Nucleus accumbens (tissue), 56 donors: Measurements from ENCODE around the gene WFDC1.

ENCODE experiments used
- DNase-seq, 56 donors: peaks; one replicate each; lab custom pipeline; 2025; lab: John Stamatoyannopoulos, UW

Gene WFDC1

GRCh38 chr16:84294531-84295142, at the start of gene WFDC1:
Gene WFDC1 (plus strand): TSS chr16:84294878. CDS start chr16:84294972, 94 bp downstream.
- peak in 26 of 56 donors; percentile 6 to 57 (median 20) for DNase-seq

GRCh38 chr16:84245956-84246678, 48.6 kb upstream of the WFDC1 start:
- DNase-seq, result no peak

GRCh38 chr16:84246679-84247077, 48.0 kb upstream of the WFDC1 start:
- DNase-seq, result no peak

GRCh38 chr16:84247331-84247730, 47.3 kb upstream of the WFDC1 start:
- no peak for DNase-seq

- DNase-seq, result no peak
Measured at GRCh38 chr16:84247844-84248243, 46.8 kb upstream of the WFDC1 start.

GRCh38 chr16:84252184-84252583, 42.5 kb upstream of the WFDC1 start:
- DNase-seq, result no peak

GRCh38 chr16:84253173-84253572, 41.5 kb upstream of the WFDC1 start:
- DNase-seq, result no peak

GRCh38 chr16:84254062-84254461, 40.6 kb upstream of the WFDC1 start:
- no peak for DNase-seq

GRCh38 chr16:84255050-84255810, 39.4 kb upstream of the WFDC1 start:
- no peak for DNase-seq

GRCh38 chr16:84258266-84258665, 36.4 kb upstream of the WFDC1 start:
- no peak for DNase-seq

- no peak for DNase-seq
Measured at GRCh38 chr16:84259691-84260090, 35.0 kb upstream of the WFDC1 start.

- DNase-seq, result no peak
Measured at GRCh38 chr16:84260766-84261554, 33.7 kb upstream of the WFDC1 start.

GRCh38 chr16:84262031-84262430, 32.6 kb upstream of the WFDC1 start:
- DNase-seq, result no peak

GRCh38 chr16:84262939-84263338, 31.7 kb upstream of the WFDC1 start:
- no peak for DNase-seq

- peak in 52 of 56 donors; percentile 7 to 79 (median 39) for DNase-seq
Measured at GRCh38 chr16:84266451-84266850, 28.2 kb upstream of the WFDC1 start.

- no peak for DNase-seq
Measured at GRCh38 chr16:84267380-84267779, 27.3 kb upstream of the WFDC1 start.

GRCh38 chr16:84268291-84269040, 26.2 kb upstream of the WFDC1 start:
- no peak for DNase-seq

GRCh38 chr16:84270071-84270470, 24.6 kb upstream of the WFDC1 start:
- DNase-seq, result no peak

- DNase-seq, result no peak
Measured at GRCh38 chr16:84270531-84270930, 24.1 kb upstream of the WFDC1 start.

- DNase-seq, result no peak
Measured at GRCh38 chr16:84271037-84271436, 23.6 kb upstream of the WFDC1 start.
